Measurements from ENCODE around the gene CHRNB4. TPM values are rescaled to one million over a fixed set of nuclear protein-coding genes. Genes with fewer than 3 reads are reported as not detected.
A peak's percentile ranks its signal among the peaks of the same experiment; 100 is the strongest.

The CHRNB4 gene
- total and polyA plus RNA-seq, 2 donors (not counting 1 experiment from before 2014, with no cell fraction given): not detected

DNA sequence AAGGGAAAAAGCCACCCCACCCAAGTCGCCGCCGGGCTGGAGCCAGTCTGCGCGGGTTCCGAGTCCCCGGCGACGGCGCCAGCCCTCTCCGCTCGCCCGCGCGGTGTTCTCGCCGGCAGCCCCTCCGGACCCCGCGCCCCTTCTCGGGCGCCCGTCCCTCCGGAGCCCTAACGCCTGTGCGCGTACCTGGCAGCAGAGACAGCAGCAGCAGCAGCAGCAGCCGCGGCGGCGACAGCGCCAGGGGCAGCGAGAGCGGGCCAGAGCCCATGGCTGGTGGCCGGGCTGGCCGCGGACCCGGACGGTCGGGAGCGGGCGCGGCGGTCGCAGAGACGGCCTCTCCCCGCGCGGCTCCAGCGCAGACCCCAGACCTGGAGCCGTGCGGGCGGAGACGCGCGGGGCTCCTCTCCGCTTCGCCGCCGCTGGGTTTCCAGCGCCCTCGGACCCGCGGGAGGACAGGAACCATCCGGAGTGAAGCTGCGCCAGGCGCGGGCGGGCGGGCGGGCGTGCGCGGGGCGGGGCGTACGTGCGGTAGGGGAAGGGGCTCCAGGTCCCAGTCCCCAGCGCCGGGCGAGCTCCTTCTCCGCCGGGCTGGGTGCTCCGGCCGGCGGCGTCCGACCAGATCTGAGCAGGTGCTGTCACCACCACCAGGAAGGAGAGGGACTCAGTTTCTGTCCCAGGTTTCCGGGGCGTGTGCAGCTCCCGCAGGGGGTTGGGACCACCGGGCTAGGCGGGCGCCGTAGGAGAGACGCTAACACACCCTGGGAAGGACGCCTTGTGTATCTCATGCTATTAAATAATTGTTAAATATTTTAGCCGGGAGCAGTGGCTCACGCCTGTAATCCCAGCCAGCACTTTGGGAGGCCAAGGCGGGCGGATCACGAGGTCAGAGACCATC is 20.2 kb downstream of the CHRNB4 start, which contains the start of gene CHRNA3:
CHRNA3 (minus strand) TSS at position 470 of the 895 bp plus-strand sequence; CDS start at position 268, 202 bp downstream.
- no peak within 1 kb of the TSS for H3K9ac ChIP-seq (ENCODE audit: low read length)
- H3K27me3 Mint-ChIP-seq: peaks cover 45% of the 10 kb centered on the region
- H3K4me1 ChIP-seq (ENCODE audit: control insufficient read depth in 2 of 2, insufficient read depth in 2 of 2, low read length in 2 of 2): peaks cover 4 to 13% of the 10 kb centered on the region in 2 donors
- no peaks in the 10 kb centered on the region for H3K9me3 Mint-ChIP-seq (ENCODE audit: insufficient read depth)
- H3K4me3 ChIP-seq (ENCODE audit: control extremely low read depth in 1 of 5, extremely low read depth in 1 of 5, insufficient read depth in 1 of 5, low read depth in 2 of 5, low read length in 4 of 5): no peak within 1 kb of the TSS
- CTCF ChIA-PET: no interaction called here
- H3K4me2 ChIP-seq (replicated peaks; ENCODE audit: low read depth, low read length, poor library complexity, severe bottlenecking): peak within 1 kb of the TSS; percentile 48
- no peak within 1 kb of the TSS for H3K27ac Mint-ChIP-seq
- TF ChIP-seq, protein P1, sequence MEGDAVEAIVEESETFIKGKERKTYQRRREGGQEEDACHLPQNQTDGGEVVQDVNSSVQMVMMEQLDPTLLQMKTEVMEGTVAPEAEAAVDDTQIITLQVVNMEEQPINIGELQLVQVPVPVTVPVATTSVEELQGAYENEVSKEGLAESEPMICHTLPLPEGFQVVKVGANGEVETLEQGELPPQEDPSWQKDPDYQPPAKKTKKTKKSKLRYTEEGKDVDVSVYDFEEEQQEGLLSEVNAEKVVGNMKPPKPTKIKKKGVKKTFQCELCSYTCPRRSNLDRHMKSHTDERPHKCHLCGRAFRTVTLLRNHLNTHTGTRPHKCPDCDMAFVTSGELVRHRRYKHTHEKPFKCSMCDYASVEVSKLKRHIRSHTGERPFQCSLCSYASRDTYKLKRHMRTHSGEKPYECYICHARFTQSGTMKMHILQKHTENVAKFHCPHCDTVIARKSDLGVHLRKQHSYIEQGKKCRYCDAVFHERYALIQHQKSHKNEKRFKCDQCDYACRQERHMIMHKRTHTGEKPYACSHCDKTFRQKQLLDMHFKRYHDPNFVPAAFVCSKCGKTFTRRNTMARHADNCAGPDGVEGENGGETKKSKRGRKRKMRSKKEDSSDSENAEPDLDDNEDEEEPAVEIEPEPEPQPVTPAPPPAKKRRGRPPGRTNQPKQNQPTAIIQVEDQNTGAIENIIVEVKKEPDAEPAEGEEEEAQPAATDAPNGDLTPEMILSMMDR (IDR thresholded peaks at IDR 0.05): no peak
- peaks cover 0 to 35% (median 14%) of the 10 kb centered on the region in 4 experiments for H3K27me3 ChIP-seq (replicated peaks in 1 of 4; ENCODE audit: control extremely low read depth in 1 of 4, control insufficient read depth in 3 of 4, insufficient read depth in 4 of 4, low read length in 3 of 4)
- H3K4me1 Mint-ChIP-seq: peaks cover 4% of the 10 kb centered on the region
- H4K20me1 ChIP-seq (ENCODE audit: control insufficient read depth, insufficient read depth, low read length, poor library complexity, severe bottlenecking): no peaks in the 10 kb centered on the region
- DNase-seq (no peak), ATAC-seq (ENCODE audit: low read depth) (no peak)
- H3K4me3 Mint-ChIP-seq: no peak within 1 kb of the TSS
- no peak within 1 kb of the TSS for H3K27ac ChIP-seq (ENCODE audit: low read length in 2 of 2)
- 7% methylated on average over 98 of the region's 102 CpGs for WGBS (ENCODE audit: insufficient coverage)
- no peaks in the 10 kb centered on the region for H3K36me3 ChIP-seq (replicated peaks in 1 of 2; ENCODE audit: control extremely low read depth in 1 of 2, control insufficient read depth in 1 of 2, extremely low read depth in 1 of 2, insufficient read depth in 2 of 2, low read length in 1 of 2)
- POLR2A ChIA-PET: no interaction called here
- intact Hi-C loops (cut with micrococcal nuclease): no loop called here
- H3K79me2 ChIP-seq (ENCODE audit: control insufficient read depth, insufficient read depth, low read length): no peaks in the 10 kb centered on the region
- no peaks in the 10 kb centered on the region for H3K9me3 ChIP-seq (ENCODE audit: control extremely low read depth in 1 of 3, control insufficient read depth in 2 of 3, insufficient read depth in 1 of 3, low read length in 2 of 3)
- H2AFZ ChIP-seq (ENCODE audit: insufficient read depth, low read depth, low read length, poor library complexity, severe bottlenecking): peak within 1 kb of the TSS; percentile 28

DNA sequence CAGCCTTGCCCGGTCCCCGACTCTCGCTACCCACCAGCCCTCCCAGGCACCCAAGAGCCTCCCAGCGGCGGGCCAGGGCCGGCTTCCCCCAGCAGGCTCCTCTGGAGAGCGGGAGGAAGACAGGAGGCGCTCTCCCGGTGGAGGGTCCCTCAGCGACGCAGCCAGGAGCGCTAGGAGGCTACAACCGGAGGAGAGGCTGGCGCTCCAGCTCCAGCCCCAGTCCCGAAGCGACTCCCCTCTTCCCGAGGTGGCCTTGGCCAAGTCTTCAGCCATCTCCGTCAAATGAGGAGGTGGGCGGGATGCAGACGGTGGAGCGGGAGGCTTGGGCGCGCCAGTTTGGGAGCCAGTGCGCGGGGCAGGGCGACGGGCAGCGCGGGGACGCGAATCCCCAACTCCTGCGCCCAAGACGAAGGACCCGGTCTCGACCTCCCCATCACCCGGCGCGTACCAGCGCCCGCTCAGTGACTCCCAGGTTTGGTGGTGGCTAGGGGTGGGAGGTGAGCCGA is 20.9 kb downstream of the CHRNB4 start:
- H3K4me1 ChIP-seq (ENCODE audit: control insufficient read depth in 2 of 2, insufficient read depth in 2 of 2, low read length in 2 of 2): peaks cover 4 to 13% of the 10 kb centered on the region in 2 donors
- H3K27ac ChIP-seq (ENCODE audit: low read length in 2 of 2): no peak overlapping the region
- no peak overlapping the region for H3K4me3 Mint-ChIP-seq
- DNase-seq (peak; percentile 16), ATAC-seq (ENCODE audit: low read depth) (no peak)
- H3K9me3 Mint-ChIP-seq (ENCODE audit: insufficient read depth): no peaks in the 10 kb centered on the region
- H3K9me3 ChIP-seq (ENCODE audit: control extremely low read depth in 1 of 3, control insufficient read depth in 2 of 3, insufficient read depth in 1 of 3, low read length in 2 of 3): no peaks in the 10 kb centered on the region
- TF ChIP-seq, protein P1 (IDR thresholded peaks at IDR 0.05): no peak
- no peak for TF ChIP-seq EZH2 (IDR thresholded peaks at IDR 0.05; ENCODE audit: borderline replicate concordance, insufficient read depth, low read depth, low read length, poor library complexity, severe bottlenecking)
- 6% methylated on average over 32 of the region's 41 CpGs for WGBS (ENCODE audit: insufficient coverage)
- peak overlapping the region; percentile 48 for H3K4me2 ChIP-seq (replicated peaks; ENCODE audit: low read depth, low read length, poor library complexity, severe bottlenecking)
- H3K4me3 ChIP-seq (ENCODE audit: control extremely low read depth in 1 of 5, extremely low read depth in 1 of 5, insufficient read depth in 1 of 5, low read depth in 2 of 5, low read length in 4 of 5): no peak overlapping the region
- H2AFZ ChIP-seq (ENCODE audit: insufficient read depth, low read depth, low read length, poor library complexity, severe bottlenecking): peak overlapping the region; percentile 28
- no peaks in the 10 kb centered on the region for H4K20me1 ChIP-seq (ENCODE audit: control insufficient read depth, insufficient read depth, low read length, poor library complexity, severe bottlenecking)
- H3K79me2 ChIP-seq (ENCODE audit: control insufficient read depth, insufficient read depth, low read length): no peaks in the 10 kb centered on the region
- intact Hi-C loops (cut with micrococcal nuclease): no loop called here
- no peak overlapping the region for H3K9ac ChIP-seq (ENCODE audit: low read length)
- peaks cover 0 to 35% (median 14%) of the 10 kb centered on the region in 4 experiments for H3K27me3 ChIP-seq (replicated peaks in 1 of 4; ENCODE audit: control extremely low read depth in 1 of 4, control insufficient read depth in 3 of 4, insufficient read depth in 4 of 4, low read length in 3 of 4)
- peaks cover 45% of the 10 kb centered on the region for H3K27me3 Mint-ChIP-seq
- no peak overlapping the region for H3K27ac Mint-ChIP-seq
- no peaks in the 10 kb centered on the region for H3K36me3 ChIP-seq (replicated peaks in 1 of 2; ENCODE audit: control extremely low read depth in 1 of 2, control insufficient read depth in 1 of 2, extremely low read depth in 1 of 2, insufficient read depth in 2 of 2, low read length in 1 of 2)
- POLR2A ChIA-PET: no interaction called here
- CTCF ChIA-PET: interaction anchor here (1.4 to 2.0 kb wide), 3 partner anchors 89 to 565 kb away, joined by 5 to 18 read pairs (median 9); no protein-coding TSS in a partner anchor
- peaks cover 4% of the 10 kb centered on the region for H3K4me1 Mint-ChIP-seq
